Activated CD4-positive, alpha-beta T cell treated with anti-CD3 and anti-CD28 coated beads, Interleukin-2, amount 10 ng/mL, durations not matched to agents 24 days and 14 days (primary cell): ENCODE results near the gene SBF2. TPM values are rescaled to one million over a fixed set of nuclear protein-coding genes. Genes with fewer than 3 reads are reported as not detected.

Experiments used
- DNase-seq: peaks from one replicate; pipeline ENCODE4 v3.0.0; 2022
- H3K27ac Mint-ChIP-seq: one replicate; pipeline ENCODE4 v1.8.0; 2022; ENCODE audit warnings: mild to moderate bottlenecking, mixed read lengths
- H3K27me3 Mint-ChIP-seq: one replicate; pipeline ENCODE4 v1.8.0; 2022; ENCODE audit warnings: mixed read lengths
- H3K36me3 Mint-ChIP-seq: one replicate; pipeline ENCODE4 v1.8.0; 2022; ENCODE audit warnings: low read depth, mild to moderate bottlenecking, mixed read lengths
- H3K4me1 Mint-ChIP-seq: one replicate; pipeline ENCODE4 v1.8.0; 2021; ENCODE audit warnings: mixed read lengths
- H3K4me3 Mint-ChIP-seq: one replicate; pipeline ENCODE4 v1.8.0; 2022; ENCODE audit warnings: mild to moderate bottlenecking, moderate library complexity, mixed read lengths
- H3K9me3 Mint-ChIP-seq: one replicate; pipeline ENCODE4 v1.8.0; 2021; ENCODE audit warnings: mixed read lengths
- intact Hi-C: fragments of 100-400 bp; cut with micrococcal nuclease; formaldehyde crosslinking; loops from one replicate; pipeline ENCODE4 v1.15.1; 2023
- total RNA-seq: library from RNA; stranded (reverse); gene quantifications from 2 replicates; pipeline ENCODE4 v1.2.3, GENCODE V29; 2022

Gene SBF2
- total RNA-seq, 1 donor from 2014 or later, result 9.1 TPM

GRCh38 chr11:9814108-9814507 is 479.9 kb downstream of the SBF2 start:
- H3K4me3 Mint-ChIP-seq, result no peak overlapping the region
- peaks cover 5% of the 10 kb centered on the region for H3K36me3 Mint-ChIP-seq
- H3K4me1 Mint-ChIP-seq, result no peaks in the 10 kb centered on the region
- no peaks in the 10 kb centered on the region for H3K27me3 Mint-ChIP-seq
- peaks cover 3% of the 10 kb centered on the region for H3K9me3 Mint-ChIP-seq
- DNase-seq, result no peak
- H3K27ac Mint-ChIP-seq, result no peak overlapping the region
- intact Hi-C loops, result no loop called here

- H3K4me3 Mint-ChIP-seq, result no peak overlapping the region
- no peak overlapping the region for H3K27ac Mint-ChIP-seq
- intact Hi-C loops, result no loop called here
Measured at GRCh38 chr11:9808943-9809342, 485.1 kb downstream of the SBF2 start.

DNA sequence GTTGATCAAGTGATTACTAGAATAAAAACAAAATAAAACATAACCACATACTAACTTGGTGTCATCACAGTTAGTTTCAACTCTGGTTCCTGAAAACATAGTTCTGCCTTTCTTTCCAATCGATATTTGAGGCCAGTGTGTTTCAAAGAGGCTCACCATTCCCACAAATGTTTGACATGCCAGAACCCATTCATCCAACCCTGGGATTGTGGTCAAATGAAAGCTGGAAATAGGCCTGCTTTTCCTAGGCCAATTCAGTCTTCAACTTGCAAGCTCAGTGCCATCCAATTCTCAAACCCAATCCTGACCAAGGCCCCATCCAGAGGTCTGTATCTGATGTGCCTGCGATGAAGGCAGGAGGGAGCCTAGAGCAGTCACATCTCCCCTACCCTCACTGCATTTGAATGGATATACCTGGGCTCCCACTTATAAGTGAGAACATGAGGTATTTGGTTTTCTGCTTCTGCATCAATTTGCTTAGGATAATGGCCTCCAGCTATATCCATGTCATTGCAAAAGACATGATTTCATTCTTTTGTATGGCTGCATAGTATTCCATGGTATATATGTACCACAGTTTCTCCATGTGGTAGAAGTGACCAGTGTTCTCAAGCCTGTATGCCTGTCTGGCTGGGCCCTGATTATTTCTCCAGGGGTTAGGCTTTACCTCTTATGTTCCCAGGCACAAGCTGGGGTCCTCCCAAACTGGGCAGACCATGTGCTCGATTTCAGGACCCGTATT is 486.9 kb downstream of the SBF2 start:
- no peak for DNase-seq
- H3K4me1 Mint-ChIP-seq, result no peaks in the 10 kb centered on the region
- H3K27me3 Mint-ChIP-seq, result no peaks in the 10 kb centered on the region
- H3K9me3 Mint-ChIP-seq, result no peaks in the 10 kb centered on the region
- intact Hi-C loops, result no loop called here
- H3K27ac Mint-ChIP-seq, result no peak overlapping the region
- peaks cover 19% of the 10 kb centered on the region for H3K36me3 Mint-ChIP-seq
- H3K4me3 Mint-ChIP-seq, result no peak overlapping the region

More at GRCh38 chr11:9808943-9809342, 485.1 kb downstream of the SBF2 start:
- peaks cover 3% of the 10 kb centered on the region for H3K9me3 Mint-ChIP-seq
- DNase-seq, result no peak
- no peaks in the 10 kb centered on the region for H3K4me1 Mint-ChIP-seq
- H3K36me3 Mint-ChIP-seq, result peaks cover 19% of the 10 kb centered on the region
- no peaks in the 10 kb centered on the region for H3K27me3 Mint-ChIP-seq

- intact Hi-C loops, result no loop called here
- H3K4me1 Mint-ChIP-seq, result no peaks in the 10 kb centered on the region
- H3K27me3 Mint-ChIP-seq, result no peaks in the 10 kb centered on the region
- H3K36me3 Mint-ChIP-seq, result peaks cover 15% of the 10 kb centered on the region
- no peak overlapping the region for H3K4me3 Mint-ChIP-seq
- H3K27ac Mint-ChIP-seq, result no peak overlapping the region
- no peak for DNase-seq
- H3K9me3 Mint-ChIP-seq, result no peaks in the 10 kb centered on the region
Measured at GRCh38 chr11:9804419-9804902, 489.6 kb downstream of the SBF2 start.

DNA sequence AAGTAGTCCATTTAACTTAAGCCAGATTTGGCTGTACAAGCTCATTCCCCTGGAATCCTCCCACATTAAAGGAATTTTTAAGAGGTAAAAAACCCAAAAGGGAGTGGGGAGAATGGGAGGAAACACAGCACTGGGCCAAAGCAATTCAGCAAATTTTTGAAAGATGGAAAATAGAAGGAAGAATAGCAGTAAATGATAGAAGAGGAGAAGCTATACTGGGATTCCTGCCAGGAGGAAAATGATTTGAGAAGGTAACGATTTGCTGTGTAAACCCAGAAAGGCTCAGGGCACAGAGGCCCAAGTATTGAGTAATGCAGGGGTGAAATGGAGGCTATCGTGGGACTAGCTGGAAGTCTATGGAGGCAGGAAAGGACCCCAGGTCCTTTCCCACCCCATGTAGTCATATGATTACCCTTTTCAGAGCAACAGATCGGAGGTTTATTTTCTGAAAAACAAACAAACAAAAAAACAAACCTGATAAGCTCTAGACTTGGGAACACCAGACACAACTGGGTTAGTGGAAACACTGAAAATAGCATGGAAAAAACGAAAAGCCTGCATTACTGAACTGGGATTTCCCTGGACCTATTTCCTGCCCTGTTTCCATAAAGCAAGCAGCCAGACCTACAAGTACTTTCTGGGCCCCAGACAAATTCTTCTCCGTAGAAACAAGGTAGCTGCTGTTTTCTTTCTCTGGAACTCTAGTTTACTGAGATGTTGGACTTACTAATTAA is 490.2 kb downstream of the SBF2 start:
- Mint-ChIP-seq H3K4me3 (no peak overlapping the region), H3K4me1 (peaks cover 1% of the 10 kb centered on the region), H3K9me3 (no peaks in the 10 kb centered on the region), H3K27ac (no peak overlapping the region), H3K36me3 (peaks cover 12% of the 10 kb centered on the region), H3K27me3 (no peaks in the 10 kb centered on the region)
- DNase-seq, result no peak
- intact Hi-C loops, result no loop called here

DNA sequence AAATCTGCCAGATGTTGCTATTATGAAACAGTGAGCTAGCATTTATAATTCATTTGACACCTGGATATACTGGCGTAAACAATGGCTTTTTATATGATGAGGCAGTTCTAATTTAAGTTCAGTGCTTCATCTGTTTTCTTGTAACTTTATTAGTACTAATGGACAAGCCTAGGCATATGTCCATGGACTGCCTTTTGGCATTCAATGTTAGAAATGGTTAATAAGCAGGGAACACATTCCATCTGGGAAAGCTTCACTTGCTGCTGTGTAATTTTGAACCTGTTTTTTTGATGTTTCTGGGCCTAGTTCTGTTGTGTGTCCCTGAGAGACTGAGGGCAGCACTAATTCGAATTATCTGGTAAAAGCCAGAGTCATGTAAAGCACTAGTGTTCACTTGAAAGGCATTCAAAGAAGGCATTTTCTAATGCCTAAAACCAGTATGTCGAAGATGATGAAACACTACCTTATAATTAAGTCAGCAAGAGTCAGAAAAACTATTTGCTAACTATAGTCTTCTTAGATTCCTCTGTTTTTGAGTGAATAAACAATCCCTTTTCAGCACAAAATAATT is 491.6 kb downstream of the SBF2 start:
- Mint-ChIP-seq H3K9me3 (no peaks in the 10 kb centered on the region), H3K27me3 (no peaks in the 10 kb centered on the region), H3K36me3 (peaks cover 7% of the 10 kb centered on the region), H3K27ac (no peak overlapping the region), H3K4me3 (no peak overlapping the region), H3K4me1 (peaks cover 1% of the 10 kb centered on the region)
- intact Hi-C loops, result no loop called here
- no peak for DNase-seq

- Mint-ChIP-seq H3K27ac (no peak overlapping the region), H3K4me3 (no peak overlapping the region), H3K9me3 (no peaks in the 10 kb centered on the region), H3K36me3 (no peaks in the 10 kb centered on the region), H3K27me3 (no peaks in the 10 kb centered on the region), H3K4me1 (peaks cover 1% of the 10 kb centered on the region)
- intact Hi-C loops, result no loop called here
- no peak for DNase-seq
Measured at GRCh38 chr11:9799886-9800285, 494.1 kb downstream of the SBF2 start.

DNA sequence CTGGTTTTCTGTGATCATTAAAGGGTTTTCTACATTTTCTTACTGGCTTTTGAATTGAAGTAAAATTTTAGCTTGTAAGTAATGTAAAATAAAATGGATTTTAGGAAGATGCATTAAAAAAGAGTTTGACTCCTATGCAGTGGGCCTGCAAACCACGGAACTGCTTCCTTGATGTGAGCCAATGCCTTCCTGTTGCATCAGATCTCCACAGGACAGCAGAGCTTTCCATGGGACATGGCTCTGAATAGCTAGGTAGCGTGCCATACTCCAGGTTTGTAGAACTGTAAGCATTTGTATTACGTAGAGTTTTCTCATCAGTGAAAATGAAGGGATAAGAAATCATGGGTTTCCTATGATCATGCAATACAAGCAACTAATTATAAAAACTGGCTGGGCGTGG is 496.7 kb downstream of the SBF2 start:
- intact Hi-C loops, result no loop called here
- Mint-ChIP-seq H3K27ac (no peak overlapping the region), H3K4me3 (no peak overlapping the region), H3K9me3 (no peaks in the 10 kb centered on the region), H3K27me3 (no peaks in the 10 kb centered on the region), H3K36me3 (no peaks in the 10 kb centered on the region), H3K4me1 (peaks cover 1% of the 10 kb centered on the region)
- no peak for DNase-seq

GRCh38 chr11:9796854-9797253 is 497.2 kb downstream of the SBF2 start:
- no peaks in the 10 kb centered on the region for H3K9me3 Mint-ChIP-seq
- intact Hi-C loops, result no loop called here
- no peak for DNase-seq
- no peaks in the 10 kb centered on the region for H3K36me3 Mint-ChIP-seq
- H3K27ac Mint-ChIP-seq, result no peak overlapping the region
- H3K27me3 Mint-ChIP-seq, result no peaks in the 10 kb centered on the region
- H3K4me1 Mint-ChIP-seq, result peaks cover 2% of the 10 kb centered on the region
- no peak overlapping the region for H3K4me3 Mint-ChIP-seq

GRCh38 chr11:9796266-9796665 is 497.8 kb downstream of the SBF2 start:
- no peaks in the 10 kb centered on the region for H3K36me3 Mint-ChIP-seq
- no peak overlapping the region for H3K4me3 Mint-ChIP-seq
- no peaks in the 10 kb centered on the region for H3K27me3 Mint-ChIP-seq
- intact Hi-C loops, result no loop called here
- no peaks in the 10 kb centered on the region for H3K9me3 Mint-ChIP-seq
- peaks cover 3% of the 10 kb centered on the region for H3K4me1 Mint-ChIP-seq
- H3K27ac Mint-ChIP-seq, result no peak overlapping the region
- DNase-seq, result no peak

DNA sequence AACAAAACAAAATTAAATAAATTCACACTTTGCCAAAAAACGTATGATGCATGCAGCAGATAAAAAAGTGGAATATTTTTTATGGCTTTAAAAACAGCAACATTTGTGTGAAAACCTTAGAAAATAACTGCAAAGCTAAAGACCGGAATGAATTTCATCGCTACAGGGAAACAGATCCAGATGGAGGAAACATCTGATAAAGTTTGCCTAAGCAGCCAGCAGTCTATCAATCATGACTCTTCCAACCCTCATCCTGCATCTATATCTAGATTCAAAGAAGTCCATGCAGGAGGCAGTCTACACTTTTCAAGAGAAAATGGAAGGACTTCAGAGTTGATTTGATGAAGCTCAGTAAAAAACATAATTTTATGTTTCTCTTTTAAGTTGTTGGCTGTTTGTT is 503.3 kb downstream of the SBF2 start:
- no peaks in the 10 kb centered on the region for H3K9me3 Mint-ChIP-seq
- peaks cover 6% of the 10 kb centered on the region for H3K4me1 Mint-ChIP-seq

DNA sequence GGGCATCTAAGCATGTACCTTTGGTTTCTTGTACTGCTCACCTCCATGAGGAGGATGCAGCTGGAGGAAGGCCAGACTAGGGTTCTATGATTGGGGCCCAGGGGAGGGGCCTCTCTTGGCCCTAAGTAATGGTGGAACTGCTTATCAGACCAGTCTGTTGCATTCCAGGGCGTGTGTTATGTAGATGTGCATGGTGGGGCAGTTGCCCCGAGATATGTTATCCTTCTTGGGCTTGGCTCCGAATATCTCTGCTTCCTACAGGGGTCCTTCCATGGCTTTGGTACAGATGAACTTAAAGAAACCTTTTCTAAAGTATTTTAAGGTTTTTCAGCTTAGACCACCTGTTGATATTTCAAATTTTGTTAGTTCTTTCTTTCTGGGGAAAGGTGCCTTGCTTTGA is 504.1 kb downstream of the SBF2 start:
- Mint-ChIP-seq H3K27ac (no peak overlapping the region), H3K36me3 (peaks cover 7% of the 10 kb centered on the region), H3K27me3 (no peaks in the 10 kb centered on the region), H3K4me3 (no peak overlapping the region), H3K9me3 (no peaks in the 10 kb centered on the region), H3K4me1 (peaks cover 6% of the 10 kb centered on the region)
- DNase-seq, result no peak
- intact Hi-C loops, result no loop called here

More for the DNA sequence above, 503.3 kb downstream of the SBF2 start:
- H3K36me3 Mint-ChIP-seq, result peaks cover 3% of the 10 kb centered on the region
- DNase-seq, result no peak
- H3K4me3 Mint-ChIP-seq, result no peak overlapping the region
- intact Hi-C loops, result no loop called here
- no peaks in the 10 kb centered on the region for H3K27me3 Mint-ChIP-seq
- no peak overlapping the region for H3K27ac Mint-ChIP-seq

- peaks cover 6% of the 10 kb centered on the region for H3K4me1 Mint-ChIP-seq
- H3K4me3 Mint-ChIP-seq, result no peak overlapping the region
- no peaks in the 10 kb centered on the region for H3K27me3 Mint-ChIP-seq
- H3K36me3 Mint-ChIP-seq, result peaks cover 7% of the 10 kb centered on the region
- no peak for DNase-seq
- no peaks in the 10 kb centered on the region for H3K9me3 Mint-ChIP-seq
- H3K27ac Mint-ChIP-seq, result no peak overlapping the region
- intact Hi-C loops, result no loop called here
Measured at GRCh38 chr11:9787981-9788521, 506.0 kb downstream of the SBF2 start.

DNA sequence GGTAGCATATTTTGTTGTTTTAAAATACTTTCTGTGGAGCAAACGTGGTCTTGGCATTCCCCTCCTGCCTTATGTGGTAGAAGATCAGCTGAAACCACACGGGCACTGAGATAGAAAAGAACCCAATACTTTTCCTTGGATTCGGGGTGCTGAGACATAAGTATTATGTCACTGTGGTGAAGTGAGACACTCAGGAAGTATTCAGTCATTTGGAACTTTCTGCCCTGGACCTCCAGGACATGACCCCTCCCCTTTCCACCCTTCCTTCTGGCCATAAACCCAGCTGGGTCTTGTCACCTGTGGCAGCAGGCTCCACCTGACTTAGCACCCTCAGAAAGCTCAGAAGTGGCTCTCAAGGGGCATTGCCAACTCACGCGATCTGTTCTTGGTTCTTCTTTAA is 506.8 kb downstream of the SBF2 start:
- Mint-ChIP-seq H3K27ac (no peak overlapping the region), H3K36me3 (peaks cover 7% of the 10 kb centered on the region), H3K4me1 (peaks cover 6% of the 10 kb centered on the region), H3K9me3 (no peaks in the 10 kb centered on the region), H3K27me3 (no peaks in the 10 kb centered on the region), H3K4me3 (no peak overlapping the region)
- intact Hi-C loops, result no loop called here
- no peak for DNase-seq
